ES-I3 (cell line): ENCODE measurements around the gene IGF1R.

ENCODE experiments used
- H3K36me3 ChIP-seq: 2 replicates; pipeline ENCODE4 v1.6.1; 2013; ENCODE audit warnings: mild to moderate bottlenecking, low read length, control low read depth, moderate library complexity; ENCODE audit not compliant: insufficient read depth
- H3K4me1 ChIP-seq: 2 replicates; pipeline ENCODE4 v1.6.1; 2013; ENCODE audit warnings: mild to moderate bottlenecking, control low read depth, low read length; ENCODE audit not compliant: insufficient read depth
- H3K9ac ChIP-seq: 2 replicates; pipeline ENCODE4 v1.6.1; 2013; ENCODE audit warnings: low read depth, mild to moderate bottlenecking, low read length, moderate library complexity
- H3K9me3 ChIP-seq: 2 replicates; pipeline ENCODE4 v1.6.1; 2013; ENCODE audit warnings: mild to moderate bottlenecking, low read length, moderate library complexity; ENCODE audit not compliant: control insufficient read depth, insufficient read depth

The IGF1R gene

DNA sequence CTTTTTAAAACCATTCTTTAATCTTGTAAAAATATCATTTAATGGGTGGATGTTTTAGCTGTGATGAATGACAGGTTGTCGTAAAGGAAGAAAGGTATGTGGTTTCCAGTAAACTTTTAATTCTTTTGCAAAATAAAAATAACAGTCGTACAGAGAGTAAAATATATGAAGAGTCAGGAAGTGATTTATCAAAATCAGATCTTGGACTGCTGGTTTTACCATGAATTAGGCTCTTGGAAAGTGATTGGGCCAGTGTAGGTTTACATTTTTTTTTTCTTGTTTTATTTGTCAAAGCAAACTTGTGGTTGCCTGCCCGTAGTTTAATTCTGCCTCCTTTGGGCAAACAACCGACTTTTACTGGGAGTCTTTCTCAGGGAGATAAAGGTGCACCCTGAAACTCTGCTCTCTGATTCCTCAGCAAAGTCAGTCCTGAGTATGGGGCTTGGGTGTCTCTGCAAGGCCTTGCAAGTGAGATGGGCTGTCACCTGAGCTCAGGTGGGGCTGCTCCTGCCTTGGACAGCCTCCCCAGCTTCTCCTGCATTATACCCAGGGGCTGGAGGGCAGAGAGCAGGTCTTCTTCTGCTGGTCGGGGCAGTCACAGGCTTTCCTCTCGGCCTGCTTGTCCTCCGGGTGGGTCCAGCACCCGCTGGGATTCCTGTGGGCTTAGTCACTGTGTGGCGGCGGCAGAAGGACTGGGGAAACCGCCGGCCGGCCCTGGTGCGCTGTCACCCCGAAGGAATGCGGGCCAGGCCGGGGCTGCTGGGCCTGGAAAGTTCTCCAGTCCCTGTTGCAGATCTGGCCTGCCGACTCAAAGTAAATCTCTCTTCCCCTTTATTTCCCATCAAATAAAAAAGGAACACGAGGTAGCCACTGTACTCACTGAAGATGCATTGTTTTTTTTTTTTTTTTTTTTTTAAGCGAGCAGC is 79.0 kb downstream of the IGF1R start:
- no peaks in the 10 kb centered on the region for H3K9me3 ChIP-seq
- H3K9ac ChIP-seq = no peak overlapping the region
- peaks cover 57% of the 10 kb centered on the region for H3K4me1 ChIP-seq
- no peaks in the 10 kb centered on the region for H3K36me3 ChIP-seq

DNA sequence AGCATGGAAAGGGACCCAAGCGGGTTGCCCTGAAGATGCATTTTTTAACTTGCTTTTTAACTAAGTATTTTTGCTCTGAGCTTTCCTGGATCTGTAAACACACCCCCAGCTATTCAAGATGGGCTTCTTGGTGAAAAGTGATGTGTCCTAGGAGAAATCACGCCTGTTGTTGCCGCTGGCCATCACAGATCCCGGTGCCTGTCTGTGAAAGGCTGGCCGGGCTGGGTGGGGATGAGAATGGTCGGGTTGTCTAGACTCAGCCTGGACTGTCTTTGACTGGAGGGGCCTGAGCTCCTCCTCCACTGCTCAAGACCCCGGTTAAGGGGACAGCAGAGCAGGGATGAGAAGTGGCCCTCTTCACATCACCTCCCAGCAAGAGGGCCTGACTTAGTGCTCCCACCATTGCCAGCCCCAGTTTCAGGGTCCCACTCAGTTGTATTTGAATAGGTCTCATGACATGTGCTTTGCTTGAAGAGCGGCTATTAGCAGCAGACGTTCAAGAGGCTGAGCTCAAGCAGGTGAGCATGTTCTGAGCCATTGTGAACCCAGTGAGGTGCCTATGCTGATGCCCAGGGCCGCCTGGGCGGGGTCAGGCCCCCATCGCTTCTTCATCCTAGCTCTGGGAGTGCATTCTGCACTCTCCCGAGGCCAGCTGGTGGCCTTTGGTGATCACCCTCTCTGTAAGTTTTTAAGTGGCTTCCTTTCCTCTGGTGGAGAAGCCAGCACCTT is 79.9 kb downstream of the IGF1R start:
- Histone ChIP-seq H3K9ac (no peak overlapping the region), H3K36me3 (no peaks in the 10 kb centered on the region), H3K9me3 (no peaks in the 10 kb centered on the region), H3K4me1 (peaks cover 51% of the 10 kb centered on the region)

DNA sequence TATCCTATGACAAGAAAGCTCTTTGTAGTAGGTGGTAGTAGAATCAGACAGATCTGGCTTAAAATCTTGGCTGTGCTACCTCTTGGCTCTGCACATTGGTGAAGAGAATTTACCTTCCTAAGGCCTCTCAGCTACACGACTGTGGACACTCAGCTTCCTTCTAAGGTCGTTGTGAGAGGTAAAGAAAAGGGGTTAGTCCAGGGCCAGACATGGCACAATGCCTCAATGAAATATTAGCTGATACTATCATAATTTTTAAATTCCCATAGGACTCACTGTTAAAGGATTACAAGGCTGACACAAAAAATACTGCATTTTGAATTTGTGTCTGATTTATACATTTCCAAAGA is 80.4 kb downstream of the IGF1R start:
- no peaks in the 10 kb centered on the region for H3K9me3 ChIP-seq
- H3K9ac ChIP-seq = no peak overlapping the region
- peaks cover 56% of the 10 kb centered on the region for H3K4me1 ChIP-seq
- no peaks in the 10 kb centered on the region for H3K36me3 ChIP-seq

DNA sequence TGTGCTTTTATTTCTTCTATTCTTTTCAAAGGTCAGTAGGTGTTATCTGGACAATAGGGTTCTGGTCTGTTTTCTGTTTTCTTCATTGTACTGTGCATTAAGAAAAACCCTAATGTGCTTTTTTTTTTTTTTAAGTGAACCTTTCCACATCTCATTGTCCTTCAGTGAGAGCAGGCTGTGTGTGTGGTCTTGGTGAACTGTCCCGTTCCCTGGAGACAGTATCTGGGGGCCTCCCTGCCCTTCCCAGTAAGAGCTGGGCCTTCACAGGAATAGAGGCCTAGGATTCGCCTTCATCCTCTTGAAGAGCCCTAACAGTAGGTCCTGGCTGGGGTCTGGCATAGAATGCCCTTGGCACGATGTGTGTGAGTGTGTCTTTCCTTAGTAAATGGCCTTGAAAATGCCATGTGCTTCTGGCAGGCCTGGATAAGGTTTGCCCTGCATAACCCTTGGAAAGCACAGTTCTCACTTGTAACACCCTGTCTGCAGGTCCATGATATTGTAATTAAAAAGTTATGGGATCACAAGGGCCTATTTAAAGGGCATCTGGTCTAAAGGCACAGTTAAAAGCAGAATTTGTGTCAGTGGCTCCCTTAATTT is 81.2 kb downstream of the IGF1R start:
- Histone ChIP-seq H3K9me3 (no peaks in the 10 kb centered on the region), H3K4me1 (peaks cover 63% of the 10 kb centered on the region), H3K9ac (no peak overlapping the region), H3K36me3 (no peaks in the 10 kb centered on the region)

DNA sequence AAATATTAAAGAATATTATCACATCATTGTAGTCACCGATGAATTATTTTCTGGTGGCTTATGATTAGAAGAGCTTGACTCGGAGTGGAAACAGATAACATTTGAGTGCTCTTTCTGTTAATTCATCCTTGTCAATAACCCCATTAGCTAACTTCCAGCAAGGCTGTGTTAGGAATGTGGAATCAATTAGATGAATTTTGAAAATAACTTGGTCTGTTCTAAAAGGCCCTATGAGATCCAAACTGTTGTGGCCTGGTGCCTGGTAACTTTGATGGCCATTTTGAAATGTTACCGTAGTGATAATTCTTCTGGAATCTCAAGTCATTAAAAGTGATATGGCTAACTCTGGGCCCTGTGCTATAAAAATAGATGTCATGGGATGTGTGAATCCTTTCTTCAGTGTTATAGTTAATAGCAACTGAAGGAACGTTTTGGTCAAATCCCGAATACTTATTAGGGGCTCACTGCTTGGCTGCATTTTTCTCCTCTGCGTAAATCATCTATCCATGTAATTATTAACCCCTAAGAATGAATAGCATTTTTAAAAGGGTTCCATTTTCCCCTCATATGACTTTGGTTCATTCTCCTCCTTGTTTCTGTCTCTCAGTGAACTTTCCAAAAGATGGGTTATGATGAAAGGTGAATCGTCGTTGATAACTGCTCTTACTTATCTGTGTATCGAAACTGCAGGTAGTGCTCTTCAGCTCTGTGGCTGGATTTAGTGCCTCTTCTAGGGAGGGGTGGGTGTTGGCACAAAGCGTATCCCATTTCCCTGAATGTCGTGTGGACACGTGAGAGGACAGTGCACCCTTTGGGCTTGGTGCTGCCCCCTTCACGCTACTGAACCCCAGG is 82.7 kb downstream of the IGF1R start:
- H3K9ac ChIP-seq = no peak overlapping the region
- no peaks in the 10 kb centered on the region for H3K36me3 ChIP-seq
- H3K4me1 ChIP-seq = peaks cover 71% of the 10 kb centered on the region

DNA sequence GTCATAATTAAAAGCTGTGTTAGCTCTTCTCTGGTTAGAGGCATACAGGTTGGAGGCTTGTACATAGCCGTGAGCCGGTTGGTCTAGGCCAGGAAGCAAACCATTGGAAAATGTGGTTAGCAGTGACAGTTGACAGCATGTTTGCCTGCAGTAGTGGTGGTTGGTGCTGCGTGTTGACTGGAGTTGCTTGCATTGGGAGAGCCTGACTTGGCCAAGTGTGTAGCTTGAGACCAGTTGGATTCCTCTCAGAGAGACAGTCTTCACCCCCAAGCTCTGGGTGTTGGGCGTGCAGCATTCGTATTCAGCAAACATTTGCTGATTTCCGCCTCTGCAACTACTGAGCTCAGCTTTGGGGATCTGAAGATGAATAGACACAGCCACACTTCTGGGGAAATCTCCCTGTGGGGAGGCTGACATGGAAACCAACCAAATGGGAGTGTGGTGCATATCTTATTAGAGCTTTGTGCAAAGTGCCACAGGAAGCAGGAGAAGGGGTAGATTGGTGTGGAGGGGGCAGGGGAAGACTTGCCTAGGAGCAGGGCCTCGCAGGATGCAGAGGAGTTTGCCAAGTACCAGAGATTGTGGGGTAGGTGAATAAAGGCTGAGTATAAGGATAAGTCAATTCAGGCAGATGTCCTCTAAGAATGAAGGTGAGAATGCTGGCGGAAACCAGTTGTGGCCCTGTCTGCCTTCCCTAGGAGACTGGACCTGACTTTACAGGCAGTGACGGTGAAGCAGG is 83.5 kb downstream of the IGF1R start:
- Histone ChIP-seq H3K9me3 (no peaks in the 10 kb centered on the region), H3K9ac (no peak overlapping the region), H3K36me3 (no peaks in the 10 kb centered on the region), H3K4me1 (peaks cover 73% of the 10 kb centered on the region)

More for the DNA sequence above, 82.7 kb downstream of the IGF1R start:
- no peaks in the 10 kb centered on the region for H3K9me3 ChIP-seq

DNA sequence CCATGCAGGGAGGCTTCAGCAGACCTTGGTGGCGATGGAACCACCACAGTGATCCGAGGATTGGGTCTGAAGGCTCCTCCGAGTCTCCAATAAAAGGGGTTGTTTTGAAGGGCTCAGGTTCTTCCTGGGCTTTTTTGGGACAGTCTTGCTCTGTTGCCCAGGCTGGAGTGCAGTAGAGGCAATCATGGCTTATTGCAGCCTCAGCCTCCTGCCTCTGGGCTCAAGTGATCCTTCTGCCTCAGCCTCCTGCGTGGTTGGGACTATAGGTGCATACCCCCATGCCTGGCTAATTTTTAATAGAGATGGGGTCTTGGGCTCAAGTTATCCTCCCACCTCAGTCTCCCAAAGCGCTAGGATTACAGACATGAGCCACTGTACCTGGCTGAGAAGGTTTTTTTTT is 84.8 kb downstream of the IGF1R start:
- Histone ChIP-seq H3K36me3 (no peaks in the 10 kb centered on the region), H3K4me1 (peaks cover 68% of the 10 kb centered on the region), H3K9ac (no peak overlapping the region), H3K9me3 (no peaks in the 10 kb centered on the region)

DNA sequence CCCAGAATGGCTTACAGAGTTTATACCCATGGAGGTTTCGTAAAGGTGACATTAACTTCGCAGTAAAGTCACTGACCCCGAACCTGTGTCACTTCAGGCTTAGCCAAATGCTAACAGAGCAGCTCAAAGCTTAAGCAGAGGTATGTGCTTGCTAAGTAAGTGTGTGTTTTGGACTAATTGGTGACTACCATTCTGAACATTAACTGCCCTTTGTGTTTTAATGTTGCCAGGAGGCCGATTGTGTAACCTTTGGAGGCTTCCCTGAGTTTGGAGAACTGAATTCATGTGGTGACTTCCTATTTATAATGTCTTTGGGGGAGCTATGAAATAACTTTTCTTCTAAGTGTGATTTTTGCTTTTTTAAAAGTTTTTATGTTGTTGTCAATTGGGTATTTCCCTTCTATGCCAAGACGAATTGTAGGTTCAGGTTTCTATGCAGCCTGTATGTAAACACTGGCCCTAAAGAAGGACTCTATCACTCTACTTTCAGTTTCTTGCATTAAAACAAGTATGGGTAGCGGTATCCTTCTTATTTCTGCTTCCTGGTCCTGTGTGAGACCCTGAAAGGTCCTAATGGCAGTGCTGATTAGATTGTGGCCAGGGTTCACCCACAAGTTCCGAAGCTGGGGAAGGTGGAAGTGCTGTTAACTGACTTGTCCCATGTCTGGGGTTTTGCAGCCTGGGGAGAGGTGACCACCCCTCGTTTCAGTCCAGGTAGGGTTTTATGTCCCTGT is 86.3 kb downstream of the IGF1R start:
- H3K9ac ChIP-seq = no peak overlapping the region
- no peaks in the 10 kb centered on the region for H3K9me3 ChIP-seq
- peaks cover 59% of the 10 kb centered on the region for H3K4me1 ChIP-seq
- H3K36me3 ChIP-seq = no peaks in the 10 kb centered on the region

DNA sequence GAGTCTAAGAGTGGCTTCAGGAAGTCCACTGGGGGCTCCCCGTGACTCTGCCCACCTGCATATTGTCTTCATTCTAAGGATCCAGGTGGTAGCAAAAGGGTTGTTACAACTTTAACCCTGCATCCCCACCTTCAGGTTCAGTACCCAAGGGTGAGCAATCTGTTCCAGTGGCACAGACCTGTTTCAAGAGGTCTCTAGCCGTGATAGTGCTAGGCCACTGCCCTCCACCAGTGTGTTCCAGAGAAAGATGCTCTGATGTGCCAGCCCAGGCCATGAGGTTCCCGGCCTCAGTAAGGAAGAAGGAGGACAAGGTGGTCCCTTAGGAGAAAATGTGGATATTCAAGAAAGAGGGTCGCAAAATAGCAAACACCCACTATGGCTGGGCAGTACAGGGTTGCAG is 87.0 kb downstream of the IGF1R start:
- H3K9me3 ChIP-seq = no peaks in the 10 kb centered on the region
- H3K9ac ChIP-seq = no peak overlapping the region
- peaks cover 60% of the 10 kb centered on the region for H3K4me1 ChIP-seq
- no peaks in the 10 kb centered on the region; the same call in 1 of the 2 replicates for H3K36me3 ChIP-seq

DNA sequence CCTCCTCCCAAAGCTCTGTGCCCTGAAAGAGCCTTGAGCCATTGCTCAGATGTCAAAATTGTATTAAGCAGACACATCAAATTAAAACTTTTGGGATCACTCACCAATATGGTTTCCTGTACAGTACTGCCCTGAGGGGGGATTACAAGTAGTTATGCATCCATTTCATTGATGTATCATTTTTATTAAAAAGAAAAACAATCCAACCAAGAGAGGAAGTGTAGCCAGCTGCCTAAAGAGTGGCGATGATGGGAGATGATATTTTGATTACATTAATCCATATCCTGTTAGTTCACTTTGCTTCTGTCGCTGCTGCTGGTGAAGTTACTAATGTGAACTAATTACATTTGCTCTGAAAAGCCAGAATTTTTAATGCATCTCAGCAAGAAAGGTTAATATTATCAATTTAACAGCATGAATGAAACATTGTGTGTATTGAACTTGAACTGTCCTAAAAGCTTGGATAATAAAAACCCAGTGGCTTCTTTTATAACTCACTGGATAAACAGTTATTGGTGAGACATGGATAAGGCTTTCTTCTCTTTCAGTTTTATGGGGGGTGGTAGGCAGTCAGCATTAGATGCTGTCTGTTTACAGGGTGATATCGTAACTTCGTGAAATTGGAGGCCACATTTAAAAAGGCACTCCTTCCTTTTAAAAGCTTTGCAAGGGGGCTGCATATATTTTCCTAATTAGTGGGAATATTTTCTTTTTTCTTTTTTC is 87.7 kb downstream of the IGF1R start:
- peaks cover 56% of the 10 kb centered on the region for H3K4me1 ChIP-seq
- no peak overlapping the region for H3K9ac ChIP-seq
- no peaks in the 10 kb centered on the region; the same call in 1 of the 2 replicates for H3K36me3 ChIP-seq
- no peaks in the 10 kb centered on the region for H3K9me3 ChIP-seq

DNA sequence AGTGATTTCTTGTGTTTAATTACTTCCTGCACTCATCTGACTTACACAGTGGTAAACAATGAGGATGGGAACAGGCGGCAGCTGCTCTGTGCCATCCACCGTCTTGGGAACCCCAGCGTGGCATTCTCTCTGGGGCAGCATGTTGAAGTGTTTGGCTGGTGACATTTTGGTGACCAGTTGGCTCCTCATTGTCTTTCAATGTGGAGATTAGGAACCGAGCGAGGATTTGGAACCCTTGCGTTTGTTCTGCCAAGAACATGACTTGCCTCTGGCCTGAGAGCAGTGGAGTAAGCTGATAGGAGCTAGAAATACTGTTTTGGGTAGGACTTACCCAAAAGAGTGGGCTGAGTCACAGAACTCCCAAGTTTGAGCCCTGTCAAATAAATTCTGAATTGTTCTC is 88.8 kb downstream of the IGF1R start:
- Histone ChIP-seq H3K4me1 (peaks cover 45% of the 10 kb centered on the region), H3K36me3 (no peaks in the 10 kb centered on the region; the same call in 1 of the 2 replicates), H3K9me3 (no peaks in the 10 kb centered on the region), H3K9ac (no peak overlapping the region)

DNA sequence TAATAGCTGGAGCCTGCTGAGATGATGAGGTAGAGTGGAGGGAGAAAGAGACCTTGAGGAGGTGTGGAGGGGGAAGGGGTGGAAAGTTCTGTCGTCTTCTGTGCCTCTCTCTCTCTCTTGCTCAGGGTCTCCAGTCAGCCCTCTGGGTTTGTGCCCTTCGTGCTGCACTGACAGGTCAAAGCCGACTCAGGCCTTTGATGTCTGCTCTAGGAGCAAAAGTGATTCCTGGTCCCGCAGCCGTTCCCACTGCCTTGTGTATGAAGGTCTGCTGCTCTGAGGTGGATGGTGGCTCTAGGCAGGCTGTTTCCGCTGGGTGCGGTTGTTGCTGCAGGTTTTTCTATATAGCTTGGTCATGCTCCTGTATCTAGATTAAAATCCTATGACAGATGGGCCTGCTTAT is 89.4 kb downstream of the IGF1R start:
- Histone ChIP-seq H3K4me1 (peaks cover 44% of the 10 kb centered on the region), H3K9me3 (no peaks in the 10 kb centered on the region), H3K9ac (no peak overlapping the region), H3K36me3 (no peaks in the 10 kb centered on the region; the same call in 1 of the 2 replicates)
